ENCODE measurements around the gene CDH6.

The CDH6 gene

GRCh38 chr5:31237174-31237573, 43.7 kb downstream of the CDH6 start:
- TF ChIP-seq CTCF (IDR thresholded peaks at IDR 0.05; ENCODE audit: low read depth, low read length) = no peak
- no peak overlapping the region for H3K4me3 ChIP-seq (ENCODE audit: low read depth, low read length)

- TF ChIP-seq CTCF (IDR thresholded peaks at IDR 0.05; ENCODE audit: low read depth, low read length) = no peak
These were observed 45.0 kb downstream of the CDH6 start for GRCh38 chr5:31238497-31238896.

GRCh38 chr5:31244921-31245320, 51.4 kb downstream of the CDH6 start:
- no peak for TF ChIP-seq CTCF (IDR thresholded peaks at IDR 0.05; ENCODE audit: low read depth, low read length)
- no peak overlapping the region for H3K4me3 ChIP-seq (ENCODE audit: low read depth, low read length)

More at GRCh38 chr5:31238497-31238896, 45.0 kb downstream of the CDH6 start:
- H3K4me3 ChIP-seq (ENCODE audit: low read depth, low read length) = no peak overlapping the region

GRCh38 chr5:31247381-31247780, 53.9 kb downstream of the CDH6 start:
- TF ChIP-seq CTCF (IDR thresholded peaks at IDR 0.05; ENCODE audit: low read depth, low read length) = no peak
- H3K4me3 ChIP-seq (ENCODE audit: low read depth, low read length) = no peak overlapping the region

GRCh38 chr5:31250201-31250600, 56.7 kb downstream of the CDH6 start:
- no peak for TF ChIP-seq CTCF (IDR thresholded peaks at IDR 0.05; ENCODE audit: low read depth, low read length)
- no peak overlapping the region for H3K4me3 ChIP-seq (ENCODE audit: low read depth, low read length)

GRCh38 chr5:31251032-31251431, 57.5 kb downstream of the CDH6 start:
- H3K4me3 ChIP-seq (ENCODE audit: low read depth, low read length) = no peak overlapping the region
- no peak for TF ChIP-seq CTCF (IDR thresholded peaks at IDR 0.05; ENCODE audit: low read depth, low read length)

- TF ChIP-seq CTCF (IDR thresholded peaks at IDR 0.05; ENCODE audit: low read depth, low read length) = no peak
- H3K4me3 ChIP-seq (ENCODE audit: low read depth, low read length) = no peak overlapping the region
These were observed 61.6 kb downstream of the CDH6 start for GRCh38 chr5:31255041-31255440.
